Effector memory CD4-positive, alpha-beta T cell (primary cell): Measurements from ENCODE around the gene LRCH1.

ENCODE experiments used
- DNase-seq, 3 donors: peaks; one replicate each; pipeline ENCODE4 v3.0.0-alpha.2; 2020
- H3K27ac ChIP-seq: 2 replicates; pipeline ENCODE4 v1.7.0; 2013; ENCODE audit warnings: mild to moderate bottlenecking, low read length, moderate library complexity; ENCODE audit not compliant: insufficient read depth, poor library complexity, severe bottlenecking
- H3K27me3 ChIP-seq: replicated peaks from 2 replicates; pipeline ENCODE4 v1.7.0; 2013; ENCODE audit warnings: mild to moderate bottlenecking, low read length; ENCODE audit not compliant: insufficient read depth, control insufficient read depth, poor library complexity, severe bottlenecking
- H3K36me3 ChIP-seq: 2 replicates; pipeline ENCODE4 v1.7.0; 2013; ENCODE audit warnings: mild to moderate bottlenecking, low read length, moderate library complexity; ENCODE audit not compliant: control insufficient read depth, insufficient read depth
- H3K4me1 ChIP-seq: 2 replicates; pipeline ENCODE4 v1.7.0; 2013; ENCODE audit warnings: low read length, mild to moderate bottlenecking; ENCODE audit not compliant: control insufficient read depth, insufficient read depth, poor library complexity, severe bottlenecking
- H3K4me3 ChIP-seq: 2 replicates; pipeline ENCODE4 v1.7.0; 2013; ENCODE audit warnings: low read length, low read depth, mild to moderate bottlenecking; ENCODE audit not compliant: insufficient read depth, poor library complexity, severe bottlenecking
- H3K9me3 ChIP-seq: 2 replicates; pipeline ENCODE4 v1.7.0; 2013; ENCODE audit warnings: mild to moderate bottlenecking, low read length, moderate library complexity; ENCODE audit not compliant: control insufficient read depth

Gene LRCH1

GRCh38 chr13:46620029-46620428 is 67.1 kb downstream of the LRCH1 start:
- Histone ChIP-seq H3K27ac (no peak overlapping the region), H3K4me1 (peaks cover 2% of the 10 kb centered on the region)

GRCh38 chr13:46620471-46620870 is 67.5 kb downstream of the LRCH1 start:
- Histone ChIP-seq H3K4me3 (no peak overlapping the region), H3K27ac (no peak overlapping the region), H3K36me3 (no peaks in the 10 kb centered on the region), H3K9me3 (no peaks in the 10 kb centered on the region), H3K27me3 (no peaks in the 10 kb centered on the region), H3K4me1 (peaks cover 2% of the 10 kb centered on the region)
- DNase-seq: no peak

More at GRCh38 chr13:46620029-46620428, 67.1 kb downstream of the LRCH1 start:
- Histone ChIP-seq H3K36me3 (no peaks in the 10 kb centered on the region), H3K4me3 (no peak overlapping the region), H3K9me3 (no peaks in the 10 kb centered on the region), H3K27me3 (no peaks in the 10 kb centered on the region)
- DNase-seq: no peak

- H3K4me3 ChIP-seq: no peak overlapping the region
- H3K27me3 ChIP-seq: no peaks in the 10 kb centered on the region
- H3K27ac ChIP-seq: no peak overlapping the region
- no peaks in the 10 kb centered on the region for H3K9me3 ChIP-seq
- no peak for DNase-seq
- H3K4me1 ChIP-seq: peaks cover 5% of the 10 kb centered on the region
- H3K36me3 ChIP-seq: no peaks in the 10 kb centered on the region
Measured at GRCh38 chr13:46621133-46621532, 68.2 kb downstream of the LRCH1 start.

- H3K36me3 ChIP-seq: no peaks in the 10 kb centered on the region
- peaks cover 5% of the 10 kb centered on the region for H3K4me1 ChIP-seq
- DNase-seq: no peak
- no peak overlapping the region for H3K4me3 ChIP-seq
- H3K27ac ChIP-seq: no peak overlapping the region
- no peaks in the 10 kb centered on the region for H3K9me3 ChIP-seq
- no peaks in the 10 kb centered on the region for H3K27me3 ChIP-seq
Measured at GRCh38 chr13:46621792-46622629, 69.0 kb downstream of the LRCH1 start.

- H3K4me3 ChIP-seq: no peak overlapping the region
- no peak overlapping the region for H3K27ac ChIP-seq
- no peaks in the 10 kb centered on the region for H3K27me3 ChIP-seq
- H3K36me3 ChIP-seq: no peaks in the 10 kb centered on the region
- DNase-seq: no peak
- H3K9me3 ChIP-seq: no peaks in the 10 kb centered on the region
- peaks cover 5% of the 10 kb centered on the region for H3K4me1 ChIP-seq
Measured at GRCh38 chr13:46622630-46623256, 69.8 kb downstream of the LRCH1 start.

- no peak overlapping the region for H3K27ac ChIP-seq
- H3K36me3 ChIP-seq: no peaks in the 10 kb centered on the region
- no peak overlapping the region for H3K4me3 ChIP-seq
- H3K4me1 ChIP-seq: peaks cover 5% of the 10 kb centered on the region
- no peaks in the 10 kb centered on the region for H3K27me3 ChIP-seq
- no peaks in the 10 kb centered on the region for H3K9me3 ChIP-seq
- no peak for DNase-seq
Measured at GRCh38 chr13:46624353-46624752, 71.4 kb downstream of the LRCH1 start.

GRCh38 chr13:46624821-46625220 is 71.9 kb downstream of the LRCH1 start:
- H3K4me1 ChIP-seq: peaks cover 5% of the 10 kb centered on the region
- no peak overlapping the region for H3K4me3 ChIP-seq
- H3K36me3 ChIP-seq: no peaks in the 10 kb centered on the region
- H3K9me3 ChIP-seq: no peaks in the 10 kb centered on the region
- no peak for DNase-seq
- no peak overlapping the region for H3K27ac ChIP-seq
- no peaks in the 10 kb centered on the region for H3K27me3 ChIP-seq

GRCh38 chr13:46627462-46627861 is 74.5 kb downstream of the LRCH1 start:
- DNase-seq: no peak
- H3K36me3 ChIP-seq: no peaks in the 10 kb centered on the region

GRCh38 chr13:46628622-46629365 is 75.8 kb downstream of the LRCH1 start:
- DNase-seq: no peak
- Histone ChIP-seq H3K4me1 (peaks cover 11% of the 10 kb centered on the region), H3K36me3 (no peaks in the 10 kb centered on the region), H3K27ac (no peak overlapping the region), H3K9me3 (no peaks in the 10 kb centered on the region), H3K4me3 (no peak overlapping the region), H3K27me3 (no peaks in the 10 kb centered on the region)

More at GRCh38 chr13:46627462-46627861, 74.5 kb downstream of the LRCH1 start:
- Histone ChIP-seq H3K27ac (no peak overlapping the region), H3K4me1 (peaks cover 11% of the 10 kb centered on the region), H3K4me3 (no peak overlapping the region), H3K27me3 (no peaks in the 10 kb centered on the region), H3K9me3 (no peaks in the 10 kb centered on the region)
